ENCODE measurements around the gene CREB5.

Gene CREB5

DNA sequence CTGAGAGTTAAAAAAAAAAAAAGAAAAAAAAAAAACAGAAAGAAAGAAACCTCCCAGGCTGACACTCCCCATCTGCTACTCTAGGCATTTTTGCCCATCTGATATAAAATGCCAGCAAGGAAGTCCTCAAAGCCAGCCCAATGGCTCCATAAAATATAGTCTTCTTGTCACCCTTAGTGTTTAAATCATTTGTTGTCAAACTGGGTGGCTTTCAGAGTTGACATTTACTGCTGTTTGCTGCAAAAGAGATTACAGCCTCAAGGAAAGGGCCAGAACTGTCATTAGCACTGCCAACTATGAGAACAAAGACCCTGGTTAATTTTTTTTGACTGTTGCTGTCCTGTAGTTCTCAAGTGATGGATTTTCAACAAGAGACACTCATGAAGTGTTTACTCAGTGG, 459.3 kb downstream of the CREB5 start:
- TF ChIP-seq FOXM1 (IDR thresholded peaks at IDR 0.05; ENCODE audit: borderline replicate concordance, low read depth) (no peak), ZBTB7A (IDR thresholded peaks at IDR 0.05; ENCODE audit: low read depth) (no peak), RAD21 (IDR thresholded peaks at IDR 0.05; ENCODE audit: low read depth) (no peak), TAF1 (IDR thresholded peaks at IDR 0.05; ENCODE audit: low read depth) (no peak), CREB1 (IDR thresholded peaks at IDR 0.05; ENCODE audit: low read depth) (no peak), YY1 (IDR thresholded peaks at IDR 0.05; ENCODE audit: low read depth) (no peak), EP300 (IDR thresholded peaks at IDR 0.05; ENCODE audit: borderline replicate concordance) (no peak), CEBPB (IDR thresholded peaks at IDR 0.05) (no peak), TEAD4 (IDR thresholded peaks at IDR 0.05) (no peak), TCF12 (IDR thresholded peaks at IDR 0.05; ENCODE audit: low read depth) (no peak), USF1 (IDR thresholded peaks at IDR 0.05) (no peak), EGR1 (IDR thresholded peaks at IDR 0.05) (no peak), NFIC (IDR thresholded peaks at IDR 0.05) (no peak)
- TF ChIP-seq, protein P1, sequence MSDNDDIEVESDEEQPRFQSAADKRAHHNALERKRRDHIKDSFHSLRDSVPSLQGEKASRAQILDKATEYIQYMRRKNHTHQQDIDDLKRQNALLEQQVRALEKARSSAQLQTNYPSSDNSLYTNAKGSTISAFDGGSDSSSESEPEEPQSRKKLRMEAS (IDR thresholded peaks at IDR 0.05), result no peak
- TF ChIP-seq, protein P2, sequence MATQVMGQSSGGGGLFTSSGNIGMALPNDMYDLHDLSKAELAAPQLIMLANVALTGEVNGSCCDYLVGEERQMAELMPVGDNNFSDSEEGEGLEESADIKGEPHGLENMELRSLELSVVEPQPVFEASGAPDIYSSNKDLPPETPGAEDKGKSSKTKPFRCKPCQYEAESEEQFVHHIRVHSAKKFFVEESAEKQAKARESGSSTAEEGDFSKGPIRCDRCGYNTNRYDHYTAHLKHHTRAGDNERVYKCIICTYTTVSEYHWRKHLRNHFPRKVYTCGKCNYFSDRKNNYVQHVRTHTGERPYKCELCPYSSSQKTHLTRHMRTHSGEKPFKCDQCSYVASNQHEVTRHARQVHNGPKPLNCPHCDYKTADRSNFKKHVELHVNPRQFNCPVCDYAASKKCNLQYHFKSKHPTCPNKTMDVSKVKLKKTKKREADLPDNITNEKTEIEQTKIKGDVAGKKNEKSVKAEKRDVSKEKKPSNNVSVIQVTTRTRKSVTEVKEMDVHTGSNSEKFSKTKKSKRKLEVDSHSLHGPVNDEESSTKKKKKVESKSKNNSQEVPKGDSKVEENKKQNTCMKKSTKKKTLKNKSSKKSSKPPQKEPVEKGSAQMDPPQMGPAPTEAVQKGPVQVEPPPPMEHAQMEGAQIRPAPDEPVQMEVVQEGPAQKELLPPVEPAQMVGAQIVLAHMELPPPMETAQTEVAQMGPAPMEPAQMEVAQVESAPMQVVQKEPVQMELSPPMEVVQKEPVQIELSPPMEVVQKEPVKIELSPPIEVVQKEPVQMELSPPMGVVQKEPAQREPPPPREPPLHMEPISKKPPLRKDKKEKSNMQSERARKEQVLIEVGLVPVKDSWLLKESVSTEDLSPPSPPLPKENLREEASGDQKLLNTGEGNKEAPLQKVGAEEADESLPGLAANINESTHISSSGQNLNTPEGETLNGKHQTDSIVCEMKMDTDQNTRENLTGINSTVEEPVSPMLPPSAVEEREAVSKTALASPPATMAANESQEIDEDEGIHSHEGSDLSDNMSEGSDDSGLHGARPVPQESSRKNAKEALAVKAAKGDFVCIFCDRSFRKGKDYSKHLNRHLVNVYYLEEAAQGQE (IDR thresholded peaks at IDR 0.05; ENCODE audit: low read depth), result no peak

- TF ChIP-seq EP300 (IDR thresholded peaks at IDR 0.05; ENCODE audit: borderline replicate concordance), result no peak
- TF ChIP-seq, protein P2 (IDR thresholded peaks at IDR 0.05; ENCODE audit: low read depth), result no peak
- TF ChIP-seq YY1 (IDR thresholded peaks at IDR 0.05; ENCODE audit: low read depth), result no peak
Observed at GRCh38 chr7:28872226-28872625, 459.9 kb downstream of the CREB5 start.

GRCh38 chr7:28873365-28873764, 461.0 kb downstream of the CREB5 start:
- TF ChIP-seq TCF12 (IDR thresholded peaks at IDR 0.05; ENCODE audit: low read depth) (no peak), TEAD4 (IDR thresholded peaks at IDR 0.05) (no peak), NFIC (IDR thresholded peaks at IDR 0.05) (no peak), FOXM1 (IDR thresholded peaks at IDR 0.05; ENCODE audit: borderline replicate concordance, low read depth) (no peak), EP300 (IDR thresholded peaks at IDR 0.05; ENCODE audit: borderline replicate concordance) (no peak), USF1 (IDR thresholded peaks at IDR 0.05) (no peak), CEBPB (IDR thresholded peaks at IDR 0.05) (no peak), RAD21 (IDR thresholded peaks at IDR 0.05; ENCODE audit: low read depth) (no peak), EGR1 (IDR thresholded peaks at IDR 0.05) (no peak), CREB1 (IDR thresholded peaks at IDR 0.05; ENCODE audit: low read depth) (no peak)
- TF ChIP-seq, protein P1 (IDR thresholded peaks at IDR 0.05), result no peak
- TF ChIP-seq, protein P2 (IDR thresholded peaks at IDR 0.05; ENCODE audit: low read depth), result no peak

GRCh38 chr7:28874001-28874400, 461.7 kb downstream of the CREB5 start:
- TF ChIP-seq CEBPB (IDR thresholded peaks at IDR 0.05), result no peak
- no peak for TF ChIP-seq YY1 (IDR thresholded peaks at IDR 0.05; ENCODE audit: low read depth)
- TF ChIP-seq, protein P1 (IDR thresholded peaks at IDR 0.05), result no peak
- TF ChIP-seq, protein P2 (IDR thresholded peaks at IDR 0.05; ENCODE audit: low read depth), result no peak
- no peak for TF ChIP-seq RAD21 (IDR thresholded peaks at IDR 0.05; ENCODE audit: low read depth)
- no peak for TF ChIP-seq EP300 (IDR thresholded peaks at IDR 0.05; ENCODE audit: borderline replicate concordance)
- TF ChIP-seq CREB1 (IDR thresholded peaks at IDR 0.05; ENCODE audit: low read depth), result no peak
- no peak for TF ChIP-seq USF1 (IDR thresholded peaks at IDR 0.05)
- TF ChIP-seq TCF12 (IDR thresholded peaks at IDR 0.05; ENCODE audit: low read depth), result no peak
